Measurements from ENCODE around the gene NYAP2. TPM values are rescaled to one million over a fixed set of nuclear protein-coding genes. Genes with fewer than 3 reads are reported as not detected.

Gene NYAP2
- total RNA-seq, 4 donors from 2014 or later = 0.14 TPM; not detected in 3

DNA sequence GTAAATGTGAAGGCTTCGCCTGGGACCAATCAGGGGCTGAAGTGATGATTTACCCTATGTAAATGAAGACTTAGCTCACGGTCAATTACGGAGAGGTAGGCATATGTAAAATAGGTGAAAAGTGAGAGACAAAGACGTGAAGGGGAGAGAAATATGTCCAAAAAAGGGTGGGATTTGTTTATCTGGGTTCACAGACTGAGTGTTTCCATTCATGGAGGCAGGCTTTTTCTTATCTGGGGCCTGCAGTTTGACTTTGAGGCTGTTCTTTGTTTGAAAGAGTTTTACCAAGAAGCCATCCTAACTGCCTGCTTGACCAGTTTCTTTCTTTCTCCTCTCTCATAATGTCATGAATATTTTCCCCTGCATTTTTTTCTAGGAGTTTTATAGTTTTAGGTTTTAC, 202.7 kb downstream of the NYAP2 start:
- Histone ChIP-seq H3K27me3 (no peaks in the 10 kb centered on the region), H3K4me1 (no peaks in the 10 kb centered on the region), H3K9me3 (no peaks in the 10 kb centered on the region), H3K4me3 (no peak overlapping the region), H3K36me3 (no peaks in the 10 kb centered on the region), H3K27ac (no peak overlapping the region)
- DNase-seq = no peak
- TF ChIP-seq CTCF (IDR thresholded peaks at IDR 0.05) = no peak
- no peak for TF ChIP-seq POLR2A (IDR thresholded peaks at IDR 0.05)
- intact Hi-C loops (cut with DNase I; ENCODE audit: low total_unique reads) = no loop called here

DNA sequence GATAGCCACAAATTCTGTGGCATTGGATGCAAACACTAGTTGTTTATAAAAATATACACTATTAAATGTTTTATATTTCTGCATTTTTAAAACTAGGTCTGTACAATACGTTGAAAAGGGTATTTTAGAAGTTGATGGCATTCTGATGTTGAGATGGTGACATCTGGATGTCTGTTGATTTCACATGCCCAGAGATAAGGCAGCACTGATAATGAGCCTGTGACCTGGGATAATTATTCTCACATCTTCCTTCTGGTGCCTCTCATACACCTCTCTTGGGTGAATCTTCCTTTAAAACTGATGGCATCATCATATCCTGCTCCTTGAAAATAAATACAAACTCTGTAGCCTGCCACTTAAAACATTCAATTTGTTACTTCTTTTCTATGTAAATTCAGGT, 208.6 kb downstream of the NYAP2 start:
- Histone ChIP-seq H3K4me3 (no peak overlapping the region), H3K27me3 (no peaks in the 10 kb centered on the region), H3K27ac (no peak overlapping the region), H3K9me3 (no peaks in the 10 kb centered on the region), H3K36me3 (no peaks in the 10 kb centered on the region), H3K4me1 (no peaks in the 10 kb centered on the region)
- no peak for DNase-seq
- no peak for TF ChIP-seq POLR2A (IDR thresholded peaks at IDR 0.05)
- TF ChIP-seq CTCF (IDR thresholded peaks at IDR 0.05) = no peak
- intact Hi-C loops (cut with DNase I; ENCODE audit: low total_unique reads) = no loop called here

GRCh38 chr2:225612636-225613035, 213.1 kb downstream of the NYAP2 start:
- TF ChIP-seq POLR2A (IDR thresholded peaks at IDR 0.05) (no peak), CTCF (IDR thresholded peaks at IDR 0.05) (no peak)
- H3K36me3 ChIP-seq = no peaks in the 10 kb centered on the region
- no peaks in the 10 kb centered on the region for H3K9me3 ChIP-seq
- no peak overlapping the region for H3K4me3 ChIP-seq
- intact Hi-C loops (cut with DNase I; ENCODE audit: low total_unique reads) = no loop called here
- H3K27ac ChIP-seq = no peak overlapping the region
- DNase-seq = no peak
- no peaks in the 10 kb centered on the region for H3K27me3 ChIP-seq
- H3K4me1 ChIP-seq = no peaks in the 10 kb centered on the region

- DNase-seq = no peak
- no peaks in the 10 kb centered on the region for H3K9me3 ChIP-seq
- TF ChIP-seq POLR2A (IDR thresholded peaks at IDR 0.05) (no peak), CTCF (IDR thresholded peaks at IDR 0.05) (no peak)
- intact Hi-C loops (cut with DNase I; ENCODE audit: low total_unique reads) = no loop called here
- no peaks in the 10 kb centered on the region for H3K4me1 ChIP-seq
- no peak overlapping the region for H3K27ac ChIP-seq
- no peaks in the 10 kb centered on the region for H3K27me3 ChIP-seq
- no peak overlapping the region for H3K4me3 ChIP-seq
- H3K36me3 ChIP-seq = no peaks in the 10 kb centered on the region
Observed at GRCh38 chr2:225614915-225615314, 215.4 kb downstream of the NYAP2 start.

DNA sequence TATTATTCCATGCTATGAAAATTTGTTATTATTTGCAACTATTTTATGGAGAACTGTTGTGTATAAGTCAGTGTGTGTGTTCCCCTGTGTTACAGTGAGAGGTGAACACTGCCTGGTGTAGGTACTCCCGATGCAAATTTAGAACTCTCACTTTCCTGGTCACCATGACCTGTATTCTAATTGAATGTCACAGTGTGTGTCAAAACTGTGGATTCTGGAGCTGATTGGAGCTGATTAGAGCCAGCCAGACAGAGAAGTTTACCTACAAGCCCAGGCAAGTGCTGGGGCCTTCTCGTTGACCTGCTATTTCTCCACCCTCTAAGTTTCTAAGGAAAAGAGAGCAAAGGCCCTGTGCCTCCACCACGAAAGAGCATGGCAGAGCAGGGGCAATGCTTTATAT, 216.0 kb downstream of the NYAP2 start:
- Histone ChIP-seq H3K36me3 (no peaks in the 10 kb centered on the region), H3K4me1 (no peaks in the 10 kb centered on the region), H3K9me3 (no peaks in the 10 kb centered on the region), H3K4me3 (no peak overlapping the region), H3K27ac (no peak overlapping the region), H3K27me3 (no peaks in the 10 kb centered on the region)
- intact Hi-C loops (cut with DNase I; ENCODE audit: low total_unique reads) = no loop called here
- TF ChIP-seq CTCF (IDR thresholded peaks at IDR 0.05) = no peak
- TF ChIP-seq POLR2A (IDR thresholded peaks at IDR 0.05) = no peak
- no peak for DNase-seq

All from uterus (tissue), 4 donors.